Measurements from ENCODE around the gene LRRC28. TPM values are rescaled to one million over a fixed set of nuclear protein-coding genes. Genes with fewer than 3 reads are reported as not detected.

LRRC28 gene
- polyA plus RNA-seq, 1 donor from 2014 or later = 20.4 TPM

GRCh38 chr15:99296386-99296785, 45.1 kb downstream of the LRRC28 start:
- H4K20me1 ChIP-seq (ENCODE audit: insufficient read depth) = no peaks in the 10 kb centered on the region
- H3K4me2 ChIP-seq (ENCODE audit: low read length) = no peak overlapping the region
- no peaks in the 10 kb centered on the region for H3K27me3 ChIP-seq (ENCODE audit: insufficient read depth, low read depth, low read length)
- no peak overlapping the region for H3K27ac ChIP-seq (ENCODE audit: low read length)
- H3K9ac ChIP-seq (ENCODE audit: low read length) = no peak overlapping the region
- TF ChIP-seq TAF1 (IDR thresholded peaks at IDR 0.05; ENCODE audit: low read depth) (no peak), SMC3 (conservative IDR thresholded peaks at IDR 0.05; ENCODE audit: poor library complexity) (no peak), POLR2AphosphoS5 (IDR thresholded peaks at IDR 0.05) (no peak), REST (IDR thresholded peaks at IDR 0.05; ENCODE audit: borderline replicate concordance) (no peak), MXI1 (conservative IDR thresholded peaks at IDR 0.05; ENCODE audit: poor library complexity, severe bottlenecking) (no peak), RAD21 (conservative IDR thresholded peaks at IDR 0.05) (no peak), EP300 (conservative IDR thresholded peaks at IDR 0.05; ENCODE audit: poor library complexity, severe bottlenecking) (no peak), CTCF (IDR thresholded peaks at IDR 0.05; ENCODE audit: poor library complexity, severe bottlenecking) (no peak)
- H3K36me3 ChIP-seq (ENCODE audit: insufficient read depth, low read length) = no peaks in the 10 kb centered on the region
- H2AFZ ChIP-seq (ENCODE audit: low read depth, low read length) = no peak overlapping the region
- H3K79me2 ChIP-seq (replicated peaks; ENCODE audit: insufficient read depth, low read length) = no peaks in the 10 kb centered on the region
- no peaks in the 10 kb centered on the region for H3K9me3 ChIP-seq (ENCODE audit: low read length)
- H3K9me2 ChIP-seq (ENCODE audit: insufficient read depth, low read length) = no peaks in the 10 kb centered on the region
- no peaks in the 10 kb centered on the region for H3F3A ChIP-seq (ENCODE audit: insufficient read depth, low read length, poor library complexity, severe bottlenecking)
- H3K4me3 ChIP-seq (ENCODE audit: low read length) = no peak overlapping the region

DNA sequence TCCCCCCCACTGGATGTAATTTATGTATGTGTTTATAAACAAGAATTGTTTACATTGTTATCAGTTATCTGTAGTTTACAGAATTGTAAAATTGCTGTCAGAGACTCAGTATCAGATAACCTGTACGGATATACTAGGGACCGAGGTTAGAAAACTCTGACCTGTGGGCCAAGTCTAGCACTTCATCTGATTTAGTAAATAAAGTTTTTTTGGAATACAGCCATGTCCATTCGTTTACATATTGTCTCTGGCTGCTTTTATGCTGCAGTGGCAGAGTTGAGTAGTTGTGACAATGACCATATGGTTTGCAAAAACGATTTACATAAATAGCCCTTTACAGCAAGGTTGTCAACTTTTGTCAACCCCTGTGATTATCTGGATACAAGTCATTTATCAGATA, 52.6 kb downstream of the LRRC28 start:
- H3K27me3 ChIP-seq (ENCODE audit: insufficient read depth, low read depth, low read length) = no peaks in the 10 kb centered on the region
- TF ChIP-seq EZH2 (IDR thresholded peaks at IDR 0.05; ENCODE audit: borderline replicate concordance, insufficient read depth, low read length, poor library complexity, severe bottlenecking) (no peak), POLR2AphosphoS5 (IDR thresholded peaks at IDR 0.05) (no peak), SMC3 (conservative IDR thresholded peaks at IDR 0.05; ENCODE audit: poor library complexity) (no peak)
- H3K36me3 ChIP-seq (ENCODE audit: insufficient read depth, low read length) = no peaks in the 10 kb centered on the region
- H3K79me2 ChIP-seq (replicated peaks; ENCODE audit: insufficient read depth, low read length) = no peaks in the 10 kb centered on the region
- H3K9ac ChIP-seq (ENCODE audit: low read length) = no peak overlapping the region
- H3K9me2 ChIP-seq (ENCODE audit: insufficient read depth, low read length) = no peaks in the 10 kb centered on the region
- H2AFZ ChIP-seq (ENCODE audit: low read depth, low read length) = no peak overlapping the region
- no peak overlapping the region for H3K4me3 ChIP-seq (ENCODE audit: low read length)
- no peak overlapping the region for H3K4me2 ChIP-seq (ENCODE audit: low read length)
- H3K27ac ChIP-seq (ENCODE audit: low read length) = no peak overlapping the region
- no peaks in the 10 kb centered on the region for H3K9me3 ChIP-seq (ENCODE audit: low read length)
- no peaks in the 10 kb centered on the region for H3F3A ChIP-seq (ENCODE audit: insufficient read depth, low read length, poor library complexity, severe bottlenecking)
- no peaks in the 10 kb centered on the region for H4K20me1 ChIP-seq (ENCODE audit: insufficient read depth)

Data from neural cell (in vitro differentiated cells).